ENCODE data around the gene ZFX. TPM values are rescaled to one million over a fixed set of nuclear protein-coding genes. Genes with fewer than 3 reads are reported as not detected.

ZFX gene
- 22.0 and 24.3 TPM in 2 replicates for total RNA-seq (2021; fragmentation: NEBNext Ultra II Directional; extraction: Animal tissue kit (Norgen Biotek cat#: 25700))
- 2.8 and 7.1 TPM in 2 replicates for polyA plus RNA-seq (2011; rRNA removed)
- polyA plus RNA-seq (2011; cell fraction: cytosol; rRNA removed): 5.8 TPM
- 4.5 TPM for polyA plus RNA-seq (2011; cell fraction: nucleus; rRNA removed)
- polyA plus RNA-seq (2012, experiment 1 of 2): 6.1 to 9.5 TPM (median 7.2 TPM) in 4 replicates
- 0.25 TPM for polyA plus RNA-seq (2012, experiment 2 of 2)
- 6.1 TPM for polyA plus RNA-seq (2013, experiment 1 of 2)
- polyA plus RNA-seq (2013, experiment 2 of 2): 7.1 TPM
- polyA minus RNA-seq (2011; rRNA and poly(A)+ RNA removed): 36.4 and 47.0 TPM in 2 replicates
- polyA minus RNA-seq (2011; cell fraction: cytosol; rRNA and poly(A)+ RNA removed): 15.5 TPM
- polyA minus RNA-seq (2011; cell fraction: nucleus; rRNA and poly(A)+ RNA removed): 24.1 TPM
- long read RNA-seq, experiment 1, partial matches to known transcripts: 0 of 5 reads
- long read RNA-seq, experiment 1, other reads (novel, unspliced or antisense): 5 of 5 reads
- long read RNA-seq, experiment 2, partial matches to known transcripts: 1 of 5 reads
- long read RNA-seq, experiment 2, other reads (novel, unspliced or antisense): 4 of 5 reads

DNA sequence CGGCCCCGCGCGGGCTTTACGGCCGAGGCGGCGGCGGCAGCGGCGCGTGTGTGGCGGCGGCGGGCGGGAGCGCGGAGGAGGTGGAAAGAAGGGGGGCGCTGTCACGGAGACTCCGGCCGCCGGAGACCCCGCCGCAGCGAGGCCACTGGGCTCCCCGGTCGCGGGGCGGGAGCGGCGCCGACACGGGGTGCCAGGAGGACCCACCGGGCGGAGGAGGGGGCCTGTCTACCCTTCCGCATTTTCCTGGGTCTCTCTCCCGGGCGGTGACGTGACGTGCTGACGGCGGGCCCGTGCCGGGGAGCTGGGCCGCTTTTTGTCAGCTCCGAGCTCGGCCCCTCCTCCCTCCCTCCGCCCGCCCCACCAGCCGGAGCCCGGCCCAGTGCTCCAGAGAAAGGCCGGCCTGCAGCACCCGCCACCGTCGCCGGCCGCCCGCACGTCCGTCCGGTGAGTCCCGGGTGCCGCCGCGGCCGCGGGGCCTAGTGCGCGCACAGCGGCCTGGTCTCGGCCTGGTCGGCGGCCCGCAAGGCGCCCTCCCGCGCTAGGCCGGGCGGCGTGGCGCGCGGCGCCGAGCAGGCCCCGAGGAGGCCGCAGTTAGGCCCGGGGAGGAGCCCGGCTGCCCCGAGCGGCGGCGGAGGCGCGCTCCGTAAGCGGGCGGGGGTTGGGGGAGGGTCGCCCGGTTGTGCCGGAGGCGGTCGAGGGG lies at the start of gene ZFX:
Gene ZFX, plus strand, starts transcription at position 379 of the 700 bp plus-strand sequence. CDS start 23,014 bp downstream, outside the sequence.
- H2AFZ ChIP-seq (ENCODE audit: low read length): no peak within 1 kb of the TSS
- CTCF ChIA-PET (ENCODE audit: partially characterized antibody): no interaction called here
- no peak for FAIRE-seq

More for the DNA sequence above, at the start of gene ZFX:
- Histone ChIP-seq H2AK5ac (ENCODE audit: low read depth, low read length) (no peak within 1 kb of the TSS), H2BK15ac (ENCODE audit: low read length) (no peak within 1 kb of the TSS), H4K5ac (ENCODE audit: insufficient read length, low read depth, low read length) (no peak within 1 kb of the TSS), H3K4me2 (ENCODE audit: insufficient read depth in 1 of 2, low read depth in 2 of 2, low read length in 2 of 2) (peak within 1 kb of the TSS; percentile 84 to 95), H4K91ac (replicated peaks; ENCODE audit: insufficient read length, low read length) (no peak within 1 kb of the TSS), H3K23ac (ENCODE audit: insufficient read length) (no peak within 1 kb of the TSS), H3K56ac (replicated peaks; ENCODE audit: insufficient read length, low read depth, low read length) (peak within 1 kb of the TSS; percentile 30), H2BK12ac (ENCODE audit: low read depth, low read length) (no peak within 1 kb of the TSS), H2BK20ac (ENCODE audit: low read length) (no peak within 1 kb of the TSS), H3K27ac (ENCODE audit: low read depth, low read length) (peak within 1 kb of the TSS; percentile 92; the same call in 1 of the 2 replicates), H4K8ac (ENCODE audit: extremely low read depth, insufficient read depth, low read length) (peak within 1 kb of the TSS; percentile 97), H3K4me1 (replicated peaks in 1 of 4; ENCODE audit: control insufficient read depth in 3 of 4, insufficient read depth in 4 of 4, low read length in 3 of 4) (peaks cover 0 to 6% (median 2%) of the 10 kb centered on the region in 4 experiments; a peak in 2 of 7 replicates), H3K79me1 (ENCODE audit: low read depth, low read length) (no peaks in the 10 kb centered on the region), H3K27me3 (replicated peaks in 1 of 4; ENCODE audit: control insufficient read depth in 3 of 4, extremely low read depth in 1 of 4, insufficient read depth in 3 of 4, low read length in 3 of 4) (no peaks in the 10 kb centered on the region), H3K4me3 (ENCODE audit: extremely low read depth in 1 of 4, insufficient read depth in 2 of 4, low read depth in 3 of 4, low read length in 4 of 4) (peak within 1 kb of the TSS; percentile 60 to 97 (median 64)), H3K9me3 (ENCODE audit: insufficient read depth in 2 of 2, low read depth in 1 of 2, low read length in 1 of 2) (no peaks in the 10 kb centered on the region), H2BK120ac (replicated peaks; ENCODE audit: low read depth, low read length) (no peak within 1 kb of the TSS), H3K18ac (ENCODE audit: extremely low read depth, low read length) (no peak within 1 kb of the TSS; the same call in 1 of the 2 replicates), H3K4ac (replicated peaks; ENCODE audit: insufficient read length, low read depth, low read length) (no peak within 1 kb of the TSS), H3K23me2 (ENCODE audit: low read depth, low read length) (peaks cover 4% of the 10 kb centered on the region; the same call in 1 of the 2 replicates), H3K79me2 (ENCODE audit: control insufficient read depth in 1 of 2, insufficient read depth in 2 of 2, low read length in 2 of 2) (peaks cover 0 to 38% of the 10 kb centered on the region in 2 experiments; a peak in 3 of 4 replicates), H4K20me1 (replicated peaks in 1 of 2; ENCODE audit: control insufficient read depth in 1 of 2, insufficient read depth in 2 of 2, low read length in 2 of 2) (no peaks in the 10 kb centered on the region), H3K9ac (replicated peaks in 1 of 4; ENCODE audit: extremely low read depth in 1 of 4, low read depth in 3 of 4, low read length in 3 of 4) (peak within 1 kb of the TSS; percentile 75 to 99 (median 86)), H3K14ac (ENCODE audit: insufficient read length) (no peak within 1 kb of the TSS), H2BK5ac (ENCODE audit: low read depth, low read length) (peak within 1 kb of the TSS; percentile 60; the same call in 1 of the 2 replicates), H3K36me3 (ENCODE audit: control insufficient read depth in 2 of 4, insufficient read depth in 4 of 4, low read length in 3 of 4) (no peaks in the 10 kb centered on the region)
- POLR2A ChIA-PET (ENCODE audit: partially characterized antibody): interaction anchor here (0.6 to 1.8 kb wide), 7 partner anchors 13 to 112 kb away, joined by 3 to 5 read pairs (median 3); no protein-coding TSS in a partner anchor
- 0% methylated on average over 3 of the region's 104 CpGs; no CpG with 5 or more reads in 1 of the 2 experiments for WGBS, 2 experiments (ENCODE audit: extremely low coverage in 1 of 2, insufficient coverage in 1 of 2, insufficient read length in 1 of 2, insufficient replicate concordance in 2 of 2, low coverage in 1 of 2, low lambda C conversion rate in 2 of 2, missing lambda C conversion rate in 1 of 2)
- DNase-seq (ENCODE audit: low read depth in 1 of 2, low spot score in 2 of 2): peak in 1 of 2 experiments; percentile 56
- no peak for TF ChIP-seq POU5F1 (IDR thresholded peaks at IDR 0.05; ENCODE audit: low read depth, low read length)
- TF ChIP-seq TAF1 (IDR thresholded peaks at IDR 0.05; ENCODE audit: low read depth, low read length): 0 out of 2 replicates have a peak, but pooled peaks have one; percentile 15
- TF ChIP-seq POLR2AphosphoS5 (IDR thresholded peaks at IDR 0.05; ENCODE audit: low read depth, low read length): peak; percentile 46; the same call in 1 of the 2 replicates
- TF ChIP-seq SIN3A (conservative IDR thresholded peaks at IDR 0.05 in 1 of 2, IDR thresholded peaks at IDR 0.05 in 1 of 2; ENCODE audit: low read depth in 1 of 2, low read length in 2 of 2): no peak
- TF ChIP-seq PHF8 (conservative IDR thresholded peaks at IDR 0.05; ENCODE audit: low read depth, low read length): peak; percentile 63
- no peak for TF ChIP-seq CTBP2 (IDR thresholded peaks at IDR 0.05; ENCODE audit: borderline replicate concordance, insufficient read depth, insufficient read length, low read length)
- TF ChIP-seq POLR2A (IDR thresholded peaks at IDR 0.05; ENCODE audit: control extremely low read depth in 1 of 2, low read depth in 2 of 2, low read length in 2 of 2): peak; percentile 26 to 27; a peak in 2 of 3 replicates

Measured in H1 (cell line).